Stimulated activated CD8-positive, alpha-beta memory T cell treated with anti-CD3 and anti-CD28 coated beads, Interleukin-4, amount 100 ng/mL, for 4 hours (primary cell): Measurements from ENCODE around the gene EFCAB6.

Experiments used
- DNase-seq, 2 donors: peaks; one replicate each; pipeline ENCODE4 v3.0.0-alpha.2; 2020; ENCODE audit warnings: low read depth in 2 of 2, low spot score in 1 of 2

The EFCAB6 gene

GRCh38 chr22:43643387-43643786 lies 168.7 kb downstream of the EFCAB6 start:
- no peak for DNase-seq

DNA sequence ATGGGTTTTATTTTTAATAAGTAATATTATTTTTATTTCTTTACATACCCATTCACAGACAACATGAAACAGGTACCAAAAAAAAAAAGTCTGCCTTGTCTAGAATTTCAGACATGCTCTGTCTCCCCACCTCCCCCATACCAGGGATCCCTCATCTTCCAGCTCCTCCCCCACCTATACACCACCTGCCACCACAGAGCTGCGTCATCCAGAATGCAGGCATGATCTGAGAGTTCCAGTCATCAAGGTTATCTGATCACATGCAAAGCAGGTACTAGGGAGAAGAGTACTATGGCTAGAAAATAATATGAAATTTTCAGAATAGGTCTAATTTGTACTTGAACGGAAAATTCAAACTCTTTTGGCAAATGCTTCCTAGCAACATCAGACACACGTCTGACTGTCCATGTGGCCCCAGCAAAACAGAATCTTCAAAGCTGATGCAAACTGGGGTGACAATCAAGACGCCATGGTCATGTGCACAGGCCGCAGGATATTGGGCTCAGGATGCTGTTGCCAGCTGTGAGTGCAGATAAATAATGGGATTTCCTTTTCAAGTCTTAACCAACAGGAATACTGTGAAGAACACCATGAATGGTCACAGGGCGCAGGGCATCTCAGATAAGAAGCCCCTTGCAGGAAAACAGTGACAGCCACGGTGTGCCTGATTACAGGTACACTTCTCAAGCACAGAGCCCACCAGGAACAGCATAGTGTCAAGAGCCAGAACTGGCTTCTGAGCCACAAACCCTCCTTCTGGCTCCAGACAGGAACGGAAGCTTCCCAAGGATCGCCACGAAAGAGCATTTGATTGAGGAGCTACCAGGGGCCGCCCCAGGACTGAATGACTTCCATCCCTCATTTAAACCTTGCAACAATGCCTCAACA lies 169.5 kb downstream of the EFCAB6 start:
- DNase-seq = no peak

DNA sequence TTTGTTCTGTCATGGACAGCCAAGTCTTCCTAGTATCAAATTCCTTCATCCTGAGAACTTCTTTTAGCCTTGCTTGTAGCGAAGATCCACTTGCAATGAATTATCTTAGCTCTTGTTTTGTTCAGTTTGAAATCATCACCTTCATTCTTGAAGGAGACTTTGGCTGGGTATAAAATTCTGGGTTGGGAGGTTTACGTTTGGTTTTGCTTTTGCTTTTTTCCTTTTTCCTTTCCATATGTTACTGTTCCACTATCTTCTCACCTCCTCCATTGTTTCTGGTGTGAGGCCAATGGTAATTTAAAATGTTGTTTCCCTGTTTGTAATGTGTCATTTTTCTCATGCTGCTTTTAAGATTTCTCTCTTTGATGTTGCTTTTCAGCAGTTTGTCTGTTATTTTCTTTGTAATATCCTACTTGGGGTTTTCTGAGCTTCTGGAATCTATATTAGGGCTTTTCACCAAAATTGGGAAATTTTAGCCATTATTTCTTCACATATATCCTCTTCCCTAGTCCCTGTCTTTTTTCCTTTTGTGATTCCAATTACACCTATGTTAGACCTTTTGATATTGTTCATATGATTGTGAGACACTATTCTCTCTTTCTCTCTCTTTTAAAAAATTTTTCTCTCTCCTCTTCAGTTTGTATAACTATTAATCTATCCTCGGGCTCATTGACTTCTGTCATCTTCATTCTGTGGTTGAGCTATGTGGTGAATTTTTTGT lies 172.7 kb downstream of the EFCAB6 start:
- no peak for DNase-seq

DNA sequence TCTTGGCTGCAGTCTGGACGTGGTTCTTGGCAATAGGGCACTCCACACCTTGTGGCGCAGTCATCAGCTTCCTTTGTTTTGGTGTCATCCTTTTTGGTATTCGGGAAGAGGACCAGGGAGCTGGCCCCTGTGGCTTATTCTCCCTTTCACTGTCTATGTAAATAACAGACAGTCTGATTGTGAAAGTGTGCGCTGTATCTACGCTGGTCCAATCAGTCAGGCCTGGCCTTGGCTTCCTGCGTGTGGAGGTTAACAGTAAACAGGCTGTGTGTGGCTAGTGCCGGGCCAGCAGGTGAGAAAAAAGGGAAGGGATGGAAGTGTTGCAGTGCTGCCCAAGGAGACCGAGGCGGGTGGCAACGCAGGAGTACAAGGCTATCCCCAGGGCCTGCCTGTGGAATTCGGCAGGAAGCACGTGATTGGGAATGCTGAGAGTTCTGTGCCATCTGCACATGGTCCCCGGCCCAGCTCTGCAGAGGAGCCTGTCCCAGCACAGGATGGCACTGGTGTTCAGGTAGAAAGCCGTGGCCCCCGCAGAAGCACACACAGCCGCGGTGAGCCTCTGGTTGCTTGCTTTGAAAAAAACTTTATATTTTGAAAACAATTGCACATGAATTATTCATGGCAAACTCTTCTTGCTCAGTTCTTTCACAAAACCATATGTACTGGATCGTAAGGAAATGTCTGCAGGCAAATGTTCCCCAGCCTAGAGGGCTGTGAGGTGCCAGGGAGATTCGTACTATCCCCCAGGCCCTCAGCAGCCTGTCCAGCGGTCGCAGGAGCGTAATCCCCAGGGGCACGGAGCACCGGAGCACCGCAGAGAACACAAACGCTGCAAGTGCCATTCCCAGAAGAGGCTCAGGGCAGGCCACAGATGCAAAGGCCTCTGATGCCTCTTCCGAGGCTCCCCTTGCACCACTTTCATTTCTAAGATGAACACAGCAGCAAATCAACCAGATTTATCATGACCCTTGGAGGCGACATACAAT lies 174.5 kb downstream of the EFCAB6 start:
- DNase-seq = no peak

DNA sequence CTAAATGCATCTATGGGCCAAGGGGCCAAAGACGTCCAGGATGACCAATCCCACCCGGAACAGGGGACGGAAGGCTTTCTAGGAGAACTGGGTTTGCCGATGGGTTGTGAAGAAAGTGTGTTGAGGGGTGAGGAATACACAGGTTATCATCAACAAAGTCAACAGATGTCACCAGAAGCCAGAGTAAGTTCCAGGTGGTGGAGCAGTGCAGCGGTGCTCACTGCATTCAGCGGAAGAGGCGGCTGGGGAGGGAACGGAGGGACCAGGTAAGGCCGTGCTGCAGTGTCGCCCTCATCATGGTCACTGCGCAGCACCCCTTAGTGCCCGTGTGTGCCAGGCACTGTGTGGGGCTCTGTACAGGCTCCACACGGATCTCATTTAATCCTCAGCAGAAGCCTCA lies 176.0 kb downstream of the EFCAB6 start:
- DNase-seq = no peak

DNA sequence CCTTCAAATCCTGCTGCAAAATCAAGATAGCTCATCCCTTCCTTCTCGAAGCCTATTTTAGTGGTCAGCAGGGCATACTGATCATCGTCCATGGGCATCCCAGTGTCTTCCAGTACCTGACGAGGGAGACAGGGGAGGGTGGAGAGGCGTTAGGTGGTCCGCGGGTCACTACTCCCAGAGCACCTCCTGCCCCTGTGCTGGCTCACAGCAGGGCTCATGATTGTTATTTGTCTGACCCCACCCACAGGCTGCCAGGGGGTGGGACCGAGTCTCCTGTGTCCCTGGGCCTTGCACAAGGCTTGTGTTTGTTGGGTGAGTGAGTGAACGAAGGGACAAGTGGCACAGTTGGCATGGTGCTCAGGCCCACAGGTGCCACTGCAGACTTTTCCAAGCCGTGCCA lies 177.0 kb downstream of the EFCAB6 start:
- no peak for DNase-seq

GRCh38 chr22:43634316-43634715 lies 177.8 kb downstream of the EFCAB6 start:
- DNase-seq = no peak

GRCh38 chr22:43633631-43634285 lies 178.3 kb downstream of the EFCAB6 start:
- DNase-seq = no peak

DNA sequence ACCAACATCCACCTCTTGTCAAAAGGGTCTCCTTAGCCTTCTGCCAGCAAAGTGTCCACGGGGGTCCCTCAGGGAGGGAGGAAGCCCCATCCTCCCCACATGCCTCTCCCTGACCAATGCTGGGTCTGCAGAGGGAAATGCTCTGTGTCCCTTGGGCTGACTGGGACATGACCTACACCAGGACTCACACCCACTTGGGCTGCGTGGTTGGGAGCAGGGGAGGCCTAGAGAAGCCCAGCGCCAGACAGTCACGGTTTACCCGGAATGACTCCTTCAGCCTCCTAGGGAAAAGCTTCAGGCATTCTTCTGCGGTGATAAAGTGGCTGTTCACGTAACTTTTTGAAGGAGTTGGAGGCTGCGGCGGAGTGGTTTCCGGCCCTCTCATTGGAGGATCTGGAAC lies 180.3 kb downstream of the EFCAB6 start:
- DNase-seq = no peak

DNA sequence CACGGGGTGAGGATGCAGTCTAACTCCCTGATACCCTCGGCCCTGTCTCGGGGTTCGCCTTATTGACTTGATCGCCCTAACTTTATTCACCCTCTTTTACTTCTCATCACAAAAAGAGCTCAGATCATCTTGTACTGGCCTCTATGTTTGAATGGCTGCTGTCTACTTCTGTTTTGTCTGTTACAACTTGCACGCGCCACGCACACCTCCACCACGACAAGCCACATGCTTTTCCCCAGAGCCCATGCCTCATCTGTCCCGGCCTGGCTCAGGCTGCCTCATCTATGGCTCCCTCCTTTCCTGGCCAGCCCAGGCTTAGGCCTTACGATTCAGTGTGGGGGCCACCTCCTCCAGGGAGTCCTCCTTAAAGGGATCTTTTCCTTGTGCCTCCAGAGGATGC lies 180.9 kb downstream of the EFCAB6 start:
- DNase-seq = no peak

DNA sequence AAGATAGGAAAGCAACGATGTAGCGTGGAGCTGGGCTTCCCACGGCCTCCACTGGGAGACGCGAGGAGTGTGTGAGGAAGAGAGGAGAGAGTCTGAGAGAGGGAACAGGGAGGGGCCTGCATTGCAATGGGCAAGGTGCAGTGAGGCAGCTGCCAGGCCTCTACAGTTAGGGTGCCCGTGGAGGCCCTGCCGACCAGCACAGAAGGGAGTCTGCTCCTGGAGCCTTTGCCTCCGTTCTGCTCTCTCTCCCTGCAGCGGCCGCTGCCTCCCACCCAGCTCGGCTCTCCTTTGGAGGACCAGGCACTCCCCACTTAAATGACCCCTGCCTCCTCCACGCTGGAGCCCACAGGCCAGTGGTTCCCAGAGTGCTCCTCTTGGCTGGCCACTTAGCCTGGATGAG lies 181.7 kb downstream of the EFCAB6 start:
- no peak for DNase-seq

GRCh38 chr22:43628250-43628649 lies 183.9 kb downstream of the EFCAB6 start:
- no peak for DNase-seq

GRCh38 chr22:43627485-43628213 lies 184.5 kb downstream of the EFCAB6 start:
- no peak for DNase-seq

- DNase-seq = no peak
Measured at GRCh38 chr22:43625242-43625641, 186.9 kb downstream of the EFCAB6 start.

- no peak for DNase-seq
Measured at GRCh38 chr22:43624144-43624998, 187.7 kb downstream of the EFCAB6 start.

- DNase-seq = no peak
Measured at GRCh38 chr22:43622886-43623285, 189.2 kb downstream of the EFCAB6 start.

DNA sequence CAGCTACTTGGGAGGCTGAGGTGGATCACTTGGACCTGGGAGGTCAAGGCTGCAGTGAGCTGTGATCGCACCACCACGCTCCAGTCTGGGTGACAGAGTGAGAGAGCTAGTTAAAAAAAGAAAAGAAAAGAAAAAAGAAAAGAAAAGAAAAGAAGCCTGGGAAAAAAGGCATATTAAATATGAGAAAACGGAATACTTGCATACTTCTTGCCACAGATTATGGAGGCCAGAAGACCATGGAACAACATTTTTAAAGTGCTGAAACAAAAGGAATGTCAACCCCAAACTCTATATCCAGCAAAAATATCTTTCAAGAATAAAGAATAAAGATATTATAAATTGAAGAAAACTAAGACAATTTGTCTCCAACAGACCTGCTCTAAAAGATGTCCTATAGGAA lies 191.9 kb downstream of the EFCAB6 start:
- DNase-seq = no peak

DNA sequence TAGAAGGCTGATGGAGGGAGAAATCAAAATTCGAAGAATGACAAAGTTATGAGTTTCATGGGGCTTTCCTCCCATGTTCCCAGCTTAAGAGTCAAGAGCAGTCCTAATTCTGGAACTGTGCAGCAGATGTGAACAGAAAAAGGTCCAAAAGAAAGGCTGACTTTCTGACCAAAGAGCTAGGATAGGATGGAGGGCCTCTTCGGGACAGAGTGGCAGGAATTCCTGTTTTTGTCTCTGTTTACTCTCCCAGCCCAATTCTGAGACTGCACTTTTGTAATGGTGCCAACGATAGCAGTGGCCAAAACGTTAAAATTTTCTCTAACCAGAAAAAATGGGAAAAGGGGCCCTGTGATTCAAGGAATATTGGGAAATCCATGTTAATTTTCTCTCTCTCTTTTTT lies 193.6 kb downstream of the EFCAB6 start:
- DNase-seq = no peak

DNA sequence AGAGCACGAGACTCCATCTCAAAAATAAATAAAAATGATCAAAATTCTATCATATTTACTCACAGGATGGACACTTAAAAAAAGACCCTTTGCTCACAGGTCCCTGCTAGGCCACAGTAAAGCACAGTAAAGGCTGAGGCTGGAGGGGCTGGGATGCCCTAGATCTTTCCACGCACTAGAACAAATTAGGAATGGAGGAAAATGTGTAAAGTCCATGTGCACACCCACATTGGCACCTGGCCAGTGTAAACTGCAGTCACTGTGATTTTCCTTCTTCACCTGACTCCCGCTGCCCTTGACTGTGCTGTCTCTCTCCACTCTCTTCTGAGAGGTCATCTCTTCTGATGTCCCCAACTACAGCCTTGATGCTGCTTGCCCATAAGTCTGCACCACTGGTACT lies 195.5 kb downstream of the EFCAB6 start:
- DNase-seq = no peak
